HPDE6-E6E7 (cell line): Measurements from ENCODE around the gene DDX42.

Source experiments
- DNase-seq: peaks from one replicate; pipeline ENCODE4 v3.0.0; 2011; ENCODE audit warnings: missing footprints; ENCODE audit errors: extremely low spot score

DDX42 gene, protein sequence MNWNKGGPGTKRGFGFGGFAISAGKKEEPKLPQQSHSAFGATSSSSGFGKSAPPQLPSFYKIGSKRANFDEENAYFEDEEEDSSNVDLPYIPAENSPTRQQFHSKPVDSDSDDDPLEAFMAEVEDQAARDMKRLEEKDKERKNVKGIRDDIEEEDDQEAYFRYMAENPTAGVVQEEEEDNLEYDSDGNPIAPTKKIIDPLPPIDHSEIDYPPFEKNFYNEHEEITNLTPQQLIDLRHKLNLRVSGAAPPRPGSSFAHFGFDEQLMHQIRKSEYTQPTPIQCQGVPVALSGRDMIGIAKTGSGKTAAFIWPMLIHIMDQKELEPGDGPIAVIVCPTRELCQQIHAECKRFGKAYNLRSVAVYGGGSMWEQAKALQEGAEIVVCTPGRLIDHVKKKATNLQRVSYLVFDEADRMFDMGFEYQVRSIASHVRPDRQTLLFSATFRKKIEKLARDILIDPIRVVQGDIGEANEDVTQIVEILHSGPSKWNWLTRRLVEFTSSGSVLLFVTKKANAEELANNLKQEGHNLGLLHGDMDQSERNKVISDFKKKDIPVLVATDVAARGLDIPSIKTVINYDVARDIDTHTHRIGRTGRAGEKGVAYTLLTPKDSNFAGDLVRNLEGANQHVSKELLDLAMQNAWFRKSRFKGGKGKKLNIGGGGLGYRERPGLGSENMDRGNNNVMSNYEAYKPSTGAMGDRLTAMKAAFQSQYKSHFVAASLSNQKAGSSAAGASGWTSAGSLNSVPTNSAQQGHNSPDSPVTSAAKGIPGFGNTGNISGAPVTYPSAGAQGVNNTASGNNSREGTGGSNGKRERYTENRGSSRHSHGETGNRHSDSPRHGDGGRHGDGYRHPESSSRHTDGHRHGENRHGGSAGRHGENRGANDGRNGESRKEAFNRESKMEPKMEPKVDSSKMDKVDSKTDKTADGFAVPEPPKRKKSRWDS

DNA sequence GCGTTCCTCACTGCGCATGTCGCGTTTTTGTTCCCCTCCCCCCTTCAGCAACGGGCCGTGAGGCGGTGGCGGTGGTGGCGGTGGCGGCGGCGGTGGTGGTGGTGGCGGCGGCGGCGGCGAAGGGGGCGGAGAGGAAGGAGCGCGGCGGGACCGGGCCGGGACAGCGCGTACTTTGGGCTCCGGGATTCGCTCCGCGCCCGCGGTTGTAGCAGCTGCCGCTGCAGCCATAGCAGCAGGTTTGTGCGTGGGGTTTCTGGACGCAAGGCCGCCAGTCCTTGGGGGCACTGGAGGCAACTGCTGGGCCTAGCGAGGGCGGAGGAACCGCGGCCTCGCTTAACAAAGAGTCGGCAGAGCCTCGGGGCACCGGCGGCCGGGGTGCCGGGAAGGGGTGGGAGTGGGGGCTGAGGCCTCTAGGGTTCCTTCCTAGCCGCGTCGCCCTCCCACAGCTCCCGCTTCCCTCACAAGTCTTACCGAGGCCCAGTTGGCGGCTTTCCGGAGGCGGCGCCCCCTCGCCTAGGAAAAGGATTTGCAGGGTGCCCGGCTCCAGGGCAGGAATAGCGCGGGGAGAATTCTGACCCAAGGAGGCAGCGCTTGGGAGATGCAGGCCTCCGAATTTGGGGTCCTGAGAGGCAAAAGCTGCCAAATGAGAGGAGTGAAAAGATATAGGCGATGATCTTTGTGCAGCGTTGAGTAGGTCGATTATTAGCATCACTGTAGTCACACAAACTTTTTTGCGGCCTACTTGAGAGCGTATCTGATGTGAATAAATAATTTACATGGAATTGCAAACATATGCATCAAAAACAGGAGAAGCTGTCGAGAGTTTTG, at the start of gene DDX42:
Gene DDX42, plus strand, starts transcription at position 30 of the 828 bp plus-strand sequence. CDS start 12,880 bp downstream, outside the sequence.
- peak; percentile 29 for DNase-seq

DNA sequence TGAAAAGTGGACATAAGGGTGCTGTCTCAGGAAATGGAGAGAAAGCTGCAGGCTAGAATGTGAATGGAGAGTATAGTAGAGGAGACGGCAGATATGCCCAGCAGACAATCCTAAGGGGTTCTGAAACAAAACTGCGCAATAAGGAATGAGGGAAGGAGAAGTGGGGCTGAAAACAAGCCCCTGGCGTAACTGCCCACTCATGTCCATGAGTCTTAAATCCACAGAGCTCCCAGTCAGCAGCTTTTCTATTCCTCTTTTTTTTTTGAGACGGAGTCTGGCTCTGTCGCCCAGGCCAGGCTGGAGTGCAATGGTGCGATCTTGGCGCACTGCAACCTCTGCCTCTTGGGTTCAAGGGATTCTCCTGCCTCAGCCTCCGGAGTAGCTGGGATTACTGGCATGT, 38.3 kb upstream of the DDX42 start:
- no peak for DNase-seq

DNA sequence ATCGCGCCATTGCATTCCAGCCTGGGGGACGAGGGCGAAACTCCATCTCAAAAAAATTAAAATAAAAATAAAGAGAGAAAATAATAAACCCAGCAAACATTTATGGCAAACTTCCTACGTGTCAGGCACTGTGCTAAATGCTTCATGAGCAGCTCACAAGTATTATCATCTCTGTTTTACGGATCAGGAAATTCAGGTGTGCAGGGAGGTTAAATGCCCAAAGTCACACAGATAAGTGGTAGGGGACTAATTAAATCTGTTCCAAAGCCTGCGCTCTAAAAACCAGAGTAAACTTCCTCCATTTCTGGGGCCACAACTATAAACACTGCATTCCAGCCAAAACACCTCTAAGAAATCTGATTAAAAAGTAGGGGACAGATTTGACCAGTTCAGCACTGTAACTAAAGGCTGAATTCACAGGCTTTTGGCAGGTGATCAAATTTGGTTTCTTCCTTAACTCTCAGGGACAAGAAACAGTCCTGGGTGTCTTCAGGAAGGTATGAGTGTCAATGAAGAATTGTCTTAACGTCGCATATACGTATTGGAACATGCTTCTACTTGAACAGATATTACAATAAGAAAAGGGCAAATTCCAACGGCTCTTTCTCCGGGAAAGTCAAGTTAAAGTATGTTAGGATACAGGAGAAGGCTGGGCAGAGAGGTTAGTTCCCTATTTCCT, 33.4 kb upstream of the DDX42 start:
- no peak for DNase-seq

DNA sequence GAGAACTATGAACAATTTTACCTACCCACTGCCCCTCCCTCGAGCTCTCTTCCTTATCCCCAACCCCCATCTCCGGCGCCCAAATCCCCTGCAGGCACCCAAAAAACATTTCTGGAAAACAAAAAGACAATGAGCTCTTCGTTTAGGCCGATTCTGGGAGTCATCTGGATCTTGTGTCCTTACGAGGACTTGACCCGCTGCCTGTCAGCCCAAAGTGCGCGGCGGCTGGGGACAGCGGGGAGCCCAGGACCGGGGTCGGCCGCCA, 32.9 kb upstream of the DDX42 start:
- DNase-seq: peak; percentile 28

DNA sequence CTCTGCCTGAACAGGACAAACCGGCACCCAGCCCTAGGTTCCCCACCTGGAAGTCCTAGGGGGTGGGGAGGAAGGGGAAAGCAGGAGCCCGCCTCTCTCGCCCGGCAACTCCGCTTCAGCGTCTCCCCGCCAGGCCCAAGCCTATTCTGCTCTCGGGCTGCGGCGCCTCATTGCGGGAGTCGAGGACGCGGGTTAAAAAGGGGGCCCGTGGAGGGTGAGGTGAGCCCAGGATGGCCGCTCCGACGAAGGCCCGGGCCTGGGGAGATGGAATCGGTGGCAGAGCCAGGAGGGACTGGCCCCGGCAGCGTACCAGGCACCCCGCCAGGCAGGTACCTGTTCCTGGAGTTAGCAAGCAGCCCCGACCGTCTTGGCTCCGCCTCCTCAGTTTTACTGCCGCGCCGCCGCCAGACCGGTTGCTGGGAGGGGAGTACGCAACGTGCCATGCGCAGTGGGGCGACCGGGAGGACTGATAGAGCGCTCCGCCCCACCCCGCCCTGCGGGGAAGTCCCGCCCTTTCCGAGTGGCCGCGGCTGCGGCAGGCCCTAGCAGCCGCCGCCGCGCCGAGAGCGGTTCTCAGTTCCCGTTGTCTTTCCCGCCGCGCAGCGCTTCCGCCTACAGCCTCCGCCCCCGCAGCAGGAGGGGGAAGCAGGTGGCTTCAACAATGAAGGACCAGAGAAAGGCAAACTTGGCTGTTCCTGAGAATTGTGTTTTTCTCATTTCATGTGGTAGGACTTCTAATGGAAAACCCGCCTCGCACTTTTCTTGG, 32.4 kb upstream of the DDX42 start, which contains the start of gene STRADA:
Gene STRADA, minus strand, starts transcription at position 392 of the 766 bp plus-strand sequence. CDS start 13,430 bp downstream, outside the sequence.
- DNase-seq: peak; percentile 96

DNA sequence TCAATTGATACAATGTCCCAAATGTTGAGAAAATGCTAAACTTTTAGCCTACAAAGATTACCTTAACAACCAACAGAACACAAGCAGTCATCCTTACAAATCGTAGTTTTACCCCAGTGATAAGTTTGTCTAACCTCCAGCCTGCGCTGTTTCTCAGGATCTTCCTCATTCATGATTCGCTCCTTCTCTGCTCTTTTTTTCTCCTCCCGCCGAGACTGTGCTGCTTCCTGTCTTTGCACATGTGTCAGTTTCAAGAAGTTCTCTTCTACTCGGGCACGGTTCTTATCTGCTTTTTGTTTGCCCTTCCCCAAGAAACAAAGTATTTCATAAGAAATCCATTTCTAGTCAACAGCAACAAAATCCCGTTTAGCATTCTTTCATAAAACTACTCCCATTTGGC, 22.2 kb upstream of the DDX42 start:
- DNase-seq: no peak

DNA sequence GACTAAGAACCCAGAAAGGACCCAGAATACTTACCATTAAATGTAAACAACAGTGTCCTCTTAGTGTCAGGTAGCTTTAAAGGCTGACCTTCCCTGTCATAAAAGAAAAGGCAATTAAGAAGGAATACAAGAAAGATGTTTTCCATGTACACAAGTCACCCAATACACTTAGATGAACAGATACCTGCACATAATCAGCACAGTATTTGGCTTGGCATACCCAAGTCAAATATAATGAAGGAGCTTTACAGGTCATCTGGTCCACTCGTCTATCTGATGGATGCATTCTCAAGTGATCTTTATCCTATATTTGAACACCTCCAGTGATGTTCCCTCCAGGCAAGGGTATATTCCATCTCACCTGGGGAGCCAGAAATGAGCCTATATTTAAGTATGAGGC, 21.3 kb upstream of the DDX42 start:
- no peak for DNase-seq

DNA sequence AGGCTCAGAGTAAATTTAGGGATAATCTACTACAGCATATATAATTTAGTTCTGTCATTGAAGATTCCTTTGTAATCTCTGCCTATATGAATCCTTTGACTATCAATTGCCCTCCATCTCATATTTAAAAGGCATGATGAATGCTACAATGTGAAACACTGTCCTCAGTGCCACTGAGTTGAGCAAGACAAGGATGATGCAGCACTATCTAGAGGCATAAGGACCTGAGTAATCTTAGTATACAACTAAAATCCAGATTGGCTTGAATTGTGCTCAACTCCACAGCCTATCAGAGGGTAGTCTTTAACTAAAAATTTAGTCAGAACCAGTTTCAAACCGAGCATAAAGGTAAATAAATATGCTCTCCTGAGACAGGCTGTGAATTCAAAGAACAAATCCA, 20.8 kb upstream of the DDX42 start:
- no peak for DNase-seq

DNA sequence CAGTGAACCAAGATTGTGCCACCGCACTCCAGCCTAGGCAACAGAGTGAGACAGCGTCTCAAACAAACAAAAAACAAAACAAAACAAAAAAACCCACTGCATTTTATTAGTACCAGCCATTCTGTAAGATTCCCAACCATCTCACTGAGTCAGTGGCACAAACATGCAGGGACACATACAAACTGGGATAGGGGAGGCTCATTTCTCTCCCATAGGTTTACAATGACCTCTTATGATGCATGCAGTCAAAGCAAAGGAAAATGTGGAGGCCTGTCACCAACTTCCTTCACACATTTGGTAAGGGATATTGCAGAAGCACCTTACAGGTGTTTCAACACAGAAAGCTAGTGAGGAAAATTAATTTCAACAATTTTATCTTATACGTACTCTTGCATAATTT, 19.9 kb upstream of the DDX42 start:
- no peak for DNase-seq

DNA sequence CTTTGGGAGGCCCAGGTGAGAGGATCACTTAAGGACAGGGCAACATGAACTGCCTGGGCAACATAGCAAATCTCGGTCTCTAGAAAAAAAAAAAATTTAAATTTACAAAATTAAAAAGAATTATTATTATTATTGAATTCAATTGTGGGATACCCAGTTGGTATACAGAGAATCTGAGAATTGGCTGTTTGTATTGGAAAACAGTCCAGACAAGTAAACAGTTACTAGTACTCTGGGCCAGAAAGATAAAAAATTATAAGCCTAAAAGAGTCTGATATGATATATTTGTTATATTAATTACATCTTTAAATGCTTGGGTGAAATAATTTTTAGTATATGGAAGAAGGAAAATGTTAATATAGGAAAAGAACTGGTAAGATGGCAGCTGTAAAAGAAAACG, 15.5 kb upstream of the DDX42 start:
- DNase-seq: no peak

DNA sequence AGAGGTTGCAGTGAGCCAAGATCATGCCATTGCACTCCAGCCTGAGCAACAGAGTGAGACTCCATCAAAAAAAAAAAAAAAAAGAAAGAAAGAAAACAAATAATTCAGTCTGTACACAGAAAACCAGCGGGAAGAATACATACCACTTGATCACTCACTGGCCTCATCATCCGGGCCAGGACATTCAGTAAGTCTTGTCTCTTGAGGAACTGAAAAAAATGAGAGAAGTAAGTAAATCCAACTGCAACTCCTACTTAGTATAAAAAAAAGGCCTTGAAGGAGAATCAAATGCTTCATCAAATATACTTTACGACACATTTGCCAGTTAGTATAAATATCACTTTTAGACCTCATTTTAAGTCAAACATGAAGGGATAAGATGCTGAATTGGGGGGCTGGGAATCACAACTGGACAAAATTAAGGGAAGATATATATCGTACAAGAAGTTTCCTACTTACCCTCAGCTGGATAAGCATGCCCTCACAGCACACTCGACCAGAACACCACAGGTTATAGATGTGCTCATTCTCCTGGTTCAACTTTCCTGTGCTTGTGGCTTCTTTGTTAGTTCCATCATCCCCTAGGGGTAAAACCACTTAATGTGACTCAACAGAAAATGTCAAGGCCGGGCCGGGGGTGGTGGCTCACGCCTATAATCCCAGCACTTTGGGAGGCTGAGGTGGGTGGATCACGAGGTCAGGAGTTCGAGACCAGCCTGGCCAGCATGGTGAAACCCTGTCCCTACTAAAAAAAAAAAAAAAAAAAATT, 13.0 kb upstream of the DDX42 start:
- DNase-seq: no peak

DNA sequence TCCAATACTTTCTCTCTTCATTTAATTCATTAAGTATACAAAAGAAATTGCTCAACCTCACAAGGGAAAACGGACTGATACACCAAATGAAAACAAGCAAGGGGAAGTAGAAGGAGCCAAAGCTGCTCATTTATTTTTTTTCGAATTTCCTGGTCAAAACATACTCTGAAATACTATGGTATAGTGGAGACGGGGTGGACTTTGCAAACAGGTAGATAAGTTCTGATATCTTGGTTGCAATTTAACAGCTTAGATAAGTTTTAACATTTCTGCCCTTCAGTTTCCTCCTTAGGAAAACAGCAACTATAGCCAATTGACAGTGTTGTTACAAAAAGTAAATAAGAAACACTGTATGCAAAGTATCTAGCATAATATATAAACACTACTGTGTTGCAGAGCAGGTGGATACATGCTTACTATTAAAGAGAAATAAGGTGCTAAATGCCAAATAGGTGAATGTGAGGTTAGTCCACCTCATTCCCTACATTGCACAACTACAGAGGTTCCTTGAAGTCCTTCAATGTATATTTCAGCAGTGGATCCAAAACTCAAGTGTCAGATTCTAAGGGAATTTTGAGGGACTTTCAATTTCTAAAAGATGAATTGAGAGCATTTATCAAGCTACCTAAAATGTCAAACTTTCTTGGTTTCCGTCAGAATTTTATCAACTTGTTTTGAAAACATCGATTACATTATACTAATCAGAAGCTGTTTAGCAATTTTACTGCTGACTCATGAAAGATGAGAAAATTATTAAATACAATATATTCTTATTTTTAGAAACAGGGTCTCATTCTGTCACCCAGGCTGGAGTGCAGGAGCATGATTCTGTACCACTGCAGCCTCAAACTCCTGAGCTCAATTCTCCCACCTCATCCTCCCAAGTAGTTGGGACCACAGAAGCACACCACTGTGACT, 11.6 kb upstream of the DDX42 start:
- DNase-seq: no peak

DNA sequence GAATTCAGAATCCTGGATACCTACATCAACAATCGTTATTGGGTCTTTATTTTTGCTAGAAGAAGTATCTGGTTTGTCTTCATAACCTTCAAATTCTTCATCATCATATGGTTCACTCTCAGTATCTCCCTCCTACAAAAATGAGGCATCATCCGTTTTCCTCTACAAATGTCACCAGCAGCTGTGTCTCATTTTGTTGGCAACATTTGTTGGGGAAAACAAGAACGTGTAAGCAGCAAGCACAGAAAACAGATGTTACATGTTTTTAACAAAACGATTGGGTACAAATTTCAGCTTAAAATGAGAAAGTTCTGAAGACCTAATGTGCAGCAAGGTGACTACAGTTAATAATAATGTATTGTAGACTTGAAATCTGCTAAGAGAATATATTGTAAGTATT, 9.3 kb upstream of the DDX42 start:
- no peak for DNase-seq

DNA sequence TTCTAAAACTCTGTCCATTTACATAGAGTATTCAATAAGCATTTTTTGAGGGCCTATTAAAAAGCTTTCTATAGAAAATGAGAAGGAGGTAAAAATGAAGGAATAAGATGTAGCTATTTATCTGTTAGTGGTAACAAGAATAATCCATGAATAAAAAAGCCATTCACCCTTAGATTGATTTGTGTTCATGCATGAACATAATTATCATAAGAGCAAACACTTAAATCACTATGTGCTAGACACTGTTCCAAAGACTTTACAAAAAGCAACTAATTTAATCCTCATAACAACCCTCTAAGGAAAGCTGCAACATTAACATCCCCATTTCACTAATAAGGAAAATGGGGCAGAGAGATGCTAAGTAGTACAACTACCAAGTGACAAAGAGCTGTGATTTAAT, 7.2 kb upstream of the DDX42 start:
- DNase-seq: no peak

DNA sequence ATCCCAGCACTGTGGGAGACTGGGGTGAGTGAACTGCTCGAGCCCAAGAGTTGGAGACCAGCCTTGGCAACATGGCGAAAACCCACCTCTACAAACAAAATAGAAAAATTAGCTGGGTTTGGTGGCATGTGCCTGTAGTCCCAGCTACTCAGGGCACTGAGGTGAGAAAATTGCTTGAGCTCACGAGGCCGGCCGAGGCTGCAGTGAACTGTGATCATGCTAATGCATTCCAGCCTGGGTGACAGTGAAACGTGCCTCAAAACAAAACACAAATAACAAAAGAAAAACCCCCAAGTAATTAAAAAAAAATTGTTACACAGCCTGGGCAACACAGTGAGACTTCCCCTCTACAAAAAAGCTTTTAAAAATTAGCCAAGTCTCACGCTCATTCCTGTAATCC, 5.5 kb upstream of the DDX42 start:
- DNase-seq: no peak

DNA sequence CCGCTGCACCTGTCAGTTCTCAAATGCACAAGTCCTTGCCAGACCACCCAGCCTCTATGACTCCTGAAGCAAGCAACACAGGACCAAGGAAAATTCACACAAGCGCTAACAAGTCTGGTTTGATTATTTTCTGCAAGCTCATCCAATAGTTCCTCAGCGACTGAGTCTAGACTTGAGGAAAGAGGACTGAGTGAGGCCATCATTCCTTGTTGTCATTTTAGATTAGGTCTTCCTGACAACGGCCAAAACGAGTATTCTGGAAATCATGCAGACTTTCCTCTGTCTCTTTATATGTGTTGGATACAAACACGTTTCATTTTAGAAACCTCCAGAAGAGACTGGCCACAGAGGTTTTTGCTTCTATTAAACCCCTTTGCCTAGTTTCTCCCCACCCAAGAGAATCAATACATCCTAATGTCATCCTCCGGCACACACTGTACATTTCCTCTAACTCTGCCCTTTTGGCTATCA, 1.1 kb upstream of the DDX42 start:
- no peak for DNase-seq

DNA sequence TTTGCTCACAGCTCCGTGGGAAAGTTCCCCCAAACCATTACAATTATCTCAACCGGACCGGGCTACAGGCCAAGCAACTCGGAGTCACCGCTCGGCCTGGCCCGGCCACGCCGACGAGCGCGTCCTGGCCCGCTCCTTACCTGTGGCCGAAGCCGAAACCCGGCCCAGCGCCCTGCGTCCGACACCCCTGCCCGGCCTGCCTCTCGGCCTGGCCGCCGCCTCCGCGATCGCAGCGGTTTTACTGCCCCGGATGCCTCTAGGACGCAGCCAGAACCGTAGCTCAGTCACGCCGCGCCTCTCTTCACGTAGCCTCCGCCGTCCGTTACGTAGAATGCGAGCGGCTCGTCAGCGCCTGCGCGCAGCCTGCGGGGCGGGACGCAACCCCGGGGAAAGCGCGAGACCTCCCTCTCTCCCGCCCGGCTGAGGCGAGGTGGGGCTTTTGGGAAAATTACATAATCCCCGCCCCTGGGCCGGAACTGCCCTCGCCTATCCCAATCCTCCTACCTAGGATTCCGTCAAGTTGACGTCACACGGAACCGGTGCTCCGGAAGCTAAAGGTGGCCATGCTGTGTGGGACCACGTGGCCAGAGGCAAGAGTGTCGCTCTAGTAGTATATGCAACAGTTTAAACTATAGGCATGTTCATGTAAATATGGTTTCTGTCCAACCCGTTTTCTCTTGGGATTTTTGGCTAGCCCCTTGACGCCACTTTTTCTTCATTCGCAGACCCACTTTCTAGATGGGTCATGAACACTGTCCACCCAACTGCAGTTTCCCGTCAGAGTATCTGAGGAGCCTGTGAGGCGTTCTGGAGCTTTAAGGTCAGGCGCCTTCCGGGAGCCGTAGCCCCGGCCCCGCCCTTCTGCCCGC, 464 bp upstream of the DDX42 start, which contains the start of gene CCDC47:
Gene CCDC47, minus strand, starts transcription at position 326 of the 869 bp plus-strand sequence. CDS start 7,422 bp downstream, outside the sequence.
- peak; percentile 99 for DNase-seq

DNA sequence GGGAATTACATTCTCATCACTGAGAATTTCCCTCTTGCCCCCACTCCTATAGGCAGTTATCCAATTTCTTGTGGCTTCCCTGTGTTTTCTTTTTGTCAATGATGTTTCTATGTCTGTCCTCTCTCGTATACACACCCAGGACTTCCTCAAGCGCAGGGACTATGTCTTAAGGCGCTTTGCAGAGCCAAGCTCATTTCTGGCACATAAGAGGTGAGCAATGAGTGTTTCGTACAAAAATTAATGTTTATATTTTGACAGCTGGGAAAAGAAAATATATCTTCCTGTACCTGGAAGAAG, 947 bp downstream of the DDX42 start:
- no peak for DNase-seq
